ENCODE results near the gene NOS3.
"Not testable (repeated sequence)": the region's sequence is repeated elsewhere in the genome, so short reads cannot be mapped to it uniquely, and the experiment has no call there.

DNA sequence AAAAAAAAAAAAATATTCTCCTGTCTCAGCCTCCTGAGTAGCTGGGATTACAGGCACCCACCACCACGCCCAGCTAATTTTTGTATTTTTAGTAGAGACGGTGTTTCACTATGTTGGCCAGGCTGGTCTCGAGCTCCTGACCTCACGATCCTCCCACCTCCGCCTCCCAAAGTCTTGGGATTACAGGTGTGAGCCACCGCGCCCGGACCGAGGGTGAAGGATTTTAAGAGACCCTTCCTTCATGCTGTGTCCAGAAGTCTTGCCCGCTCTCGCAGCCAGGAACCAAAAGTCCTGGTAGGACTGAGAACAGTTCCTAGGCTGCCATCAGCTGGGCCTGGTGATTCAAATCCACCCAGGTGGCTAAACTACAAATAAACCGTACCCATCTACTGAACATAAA is 20.8 kb downstream of the NOS3 start:
- not testable (repeated sequence) for TF ChIP-seq EZH2phosphoT487 (IDR thresholded peaks at IDR 0.05; ENCODE audit: insufficient read depth, low read depth); EZH2 (IDR thresholded peaks at IDR 0.05; ENCODE audit: insufficient read depth, poor library complexity, severe bottlenecking)

Measured in GM23248 (cell line).